ENCODE measurements around the gene ZP1. TPM values are rescaled to one million over a fixed set of nuclear protein-coding genes. Genes with fewer than 3 reads are reported as not detected.

The ZP1 gene
- total and polyA plus RNA-seq, 10 of the 15 experiments (the other 5 are each of a cell fraction or from before 2014, with no cell fraction given) = not detected

DNA sequence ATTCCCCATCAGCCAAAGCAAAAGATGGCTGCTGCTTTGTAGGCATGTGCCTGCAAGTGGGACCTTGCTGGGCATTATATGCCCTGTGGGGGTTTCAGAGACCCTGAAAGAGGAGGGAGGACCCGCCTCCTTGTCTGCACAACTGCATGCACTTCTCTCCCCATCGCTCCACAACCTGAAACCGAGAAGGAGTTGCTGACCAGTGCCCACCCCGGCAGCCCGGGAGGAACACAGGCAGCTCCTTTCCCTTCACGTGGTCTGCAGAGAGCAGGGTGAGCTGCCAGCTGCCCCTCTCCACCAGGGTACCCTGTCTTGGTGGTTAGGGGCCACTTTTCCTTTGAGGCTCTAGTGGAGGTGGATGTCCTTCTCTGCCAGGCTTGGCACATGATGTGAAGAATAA, 55.6 kb downstream of the ZP1 start:
- Histone ChIP-seq H2AFZ (ENCODE audit: control insufficient read depth, low read depth, low read length) (no peak overlapping the region), H3K4me3 (no peak overlapping the region), H4K20me1 (ENCODE audit: control insufficient read depth, insufficient read depth) (no peaks in the 10 kb centered on the region), H3K4me2 (ENCODE audit: control insufficient read depth, insufficient read depth) (no peak overlapping the region), H3K27ac (ENCODE audit: control insufficient read depth, insufficient read depth) (no peak overlapping the region), H3K36me3 (ENCODE audit: control insufficient read depth in 2 of 2, insufficient read depth in 2 of 2, low read length in 1 of 2) (peaks cover 17 to 21% of the 10 kb centered on the region in 2 experiments), H3K9ac (ENCODE audit: control insufficient read depth, insufficient read depth, low read length) (no peak overlapping the region), H3K27me3 (replicated peaks in 1 of 2; ENCODE audit: control insufficient read depth in 2 of 2, insufficient read depth in 2 of 2, low read length in 1 of 2) (no peaks in the 10 kb centered on the region), H3K9me3 (replicated peaks; ENCODE audit: control insufficient read depth, insufficient read depth, low read length) (no peaks in the 10 kb centered on the region), H3K79me2 (ENCODE audit: control insufficient read depth, insufficient read depth, low read length) (peaks cover 12% of the 10 kb centered on the region), H3K4me1 (ENCODE audit: control insufficient read depth, insufficient read depth, low read length) (peaks cover 30% of the 10 kb centered on the region)
- POLR2A ChIA-PET = interaction anchor here (1.7 kb wide), 1 partner anchor 9 kb away, joined by 9 read pairs; the partner anchor contains the start of gene TMEM109
- WGBS (ENCODE audit: insufficient coverage, insufficient replicate concordance, low lambda C conversion rate, missing lambda C conversion rate) = 93% methylated on average over 6 of the region's 6 CpGs
- FAIRE-seq (no peak), DNase-seq (ENCODE audit: low read depth, low spot score) (no peak), ATAC-seq (no peak)
- CTCF ChIA-PET = interaction anchor here (1.5 kb wide), 1 partner anchor 47 kb away, joined by 5 read pairs; no protein-coding TSS in a partner anchor
- intact Hi-C loops (cut with micrococcal nuclease; ENCODE audit: unreplicated experiment) = no loop called here
- SMC1A ChIA-PET (ENCODE audit: uncharacterized antibody, unreplicated experiment) = interaction anchor here (1.7 to 1.8 kb wide), 2 partner anchors 7 to 9 kb away, joined by 5 to 7 read pairs; partner anchors contain the start of gene TMEM109
- RAD21 ChIA-PET (ENCODE audit: unreplicated experiment) = interaction anchor here (1.7 to 1.8 kb wide), 2 partner anchors 8 to 9 kb away, joined by 7 to 8 read pairs; partner anchors contain the start of gene TMEM109
- BruUV-seq (replicated peaks) = TSS peak; percentile 49
- TF ChIP-seq BMI1 (IDR thresholded peaks at IDR 0.05; ENCODE audit: borderline replicate concordance) (no peak), POLR2A (IDR thresholded peaks at IDR 0.05; ENCODE audit: low read depth, low read length) (no peak), SREBF1 (IDR thresholded peaks at IDR 0.05; ENCODE audit: low read length) (no peak), NFYB (IDR thresholded peaks at IDR 0.05; ENCODE audit: insufficient read depth, low read depth, low read length) (no peak), EED (IDR thresholded peaks at IDR 0.05; ENCODE audit: low read depth) (no peak), ETV6 (conservative IDR thresholded peaks at IDR 0.05 in 1 of 2, IDR thresholded peaks at IDR 0.05 in 1 of 2; ENCODE audit: borderline replicate concordance in 1 of 2, low read depth in 1 of 2) (no peak), STAT1 (conservative IDR thresholded peaks at IDR 0.05) (no peak), SMAD5 (IDR thresholded peaks at IDR 0.05; ENCODE audit: low read depth) (no peak), STAT3 (IDR thresholded peaks at IDR 0.05; ENCODE audit: low read depth, low read length) (no peak), EGR1 (IDR thresholded peaks at IDR 0.05; ENCODE audit: borderline replicate concordance in 1 of 2, low read depth in 2 of 2, low read length in 2 of 2) (no peak), TCF12 (IDR thresholded peaks at IDR 0.05; ENCODE audit: low read depth, low read length) (no peak)
- TF ChIP-seq, protein P1, sequence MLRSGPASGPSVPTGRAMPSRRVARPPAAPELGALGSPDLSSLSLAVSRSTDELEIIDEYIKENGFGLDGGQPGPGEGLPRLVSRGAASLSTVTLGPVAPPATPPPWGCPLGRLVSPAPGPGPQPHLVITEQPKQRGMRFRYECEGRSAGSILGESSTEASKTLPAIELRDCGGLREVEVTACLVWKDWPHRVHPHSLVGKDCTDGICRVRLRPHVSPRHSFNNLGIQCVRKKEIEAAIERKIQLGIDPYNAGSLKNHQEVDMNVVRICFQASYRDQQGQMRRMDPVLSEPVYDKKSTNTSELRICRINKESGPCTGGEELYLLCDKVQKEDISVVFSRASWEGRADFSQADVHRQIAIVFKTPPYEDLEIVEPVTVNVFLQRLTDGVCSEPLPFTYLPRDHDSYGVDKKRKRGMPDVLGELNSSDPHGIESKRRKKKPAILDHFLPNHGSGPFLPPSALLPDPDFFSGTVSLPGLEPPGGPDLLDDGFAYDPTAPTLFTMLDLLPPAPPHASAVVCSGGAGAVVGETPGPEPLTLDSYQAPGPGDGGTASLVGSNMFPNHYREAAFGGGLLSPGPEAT (IDR thresholded peaks at IDR 0.05; ENCODE audit: low read depth) = no peak
- TF ChIP-seq, protein P2, sequence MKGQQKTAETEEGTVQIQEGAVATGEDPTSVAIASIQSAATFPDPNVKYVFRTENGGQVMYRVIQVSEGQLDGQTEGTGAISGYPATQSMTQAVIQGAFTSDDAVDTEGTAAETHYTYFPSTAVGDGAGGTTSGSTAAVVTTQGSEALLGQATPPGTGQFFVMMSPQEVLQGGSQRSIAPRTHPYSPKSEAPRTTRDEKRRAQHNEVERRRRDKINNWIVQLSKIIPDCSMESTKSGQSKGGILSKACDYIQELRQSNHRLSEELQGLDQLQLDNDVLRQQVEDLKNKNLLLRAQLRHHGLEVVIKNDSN (IDR thresholded peaks at IDR 0.05; ENCODE audit: borderline replicate concordance, extremely low read length, insufficient read depth, low read depth, low read length) = no peak
- TF ChIP-seq, protein P3, sequence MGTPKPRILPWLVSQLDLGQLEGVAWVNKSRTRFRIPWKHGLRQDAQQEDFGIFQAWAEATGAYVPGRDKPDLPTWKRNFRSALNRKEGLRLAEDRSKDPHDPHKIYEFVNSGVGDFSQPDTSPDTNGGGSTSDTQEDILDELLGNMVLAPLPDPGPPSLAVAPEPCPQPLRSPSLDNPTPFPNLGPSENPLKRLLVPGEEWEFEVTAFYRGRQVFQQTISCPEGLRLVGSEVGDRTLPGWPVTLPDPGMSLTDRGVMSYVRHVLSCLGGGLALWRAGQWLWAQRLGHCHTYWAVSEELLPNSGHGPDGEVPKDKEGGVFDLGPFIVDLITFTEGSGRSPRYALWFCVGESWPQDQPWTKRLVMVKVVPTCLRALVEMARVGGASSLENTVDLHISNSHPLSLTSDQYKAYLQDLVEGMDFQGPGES (IDR thresholded peaks at IDR 0.05) = no peak
- TF ChIP-seq, protein P4, sequence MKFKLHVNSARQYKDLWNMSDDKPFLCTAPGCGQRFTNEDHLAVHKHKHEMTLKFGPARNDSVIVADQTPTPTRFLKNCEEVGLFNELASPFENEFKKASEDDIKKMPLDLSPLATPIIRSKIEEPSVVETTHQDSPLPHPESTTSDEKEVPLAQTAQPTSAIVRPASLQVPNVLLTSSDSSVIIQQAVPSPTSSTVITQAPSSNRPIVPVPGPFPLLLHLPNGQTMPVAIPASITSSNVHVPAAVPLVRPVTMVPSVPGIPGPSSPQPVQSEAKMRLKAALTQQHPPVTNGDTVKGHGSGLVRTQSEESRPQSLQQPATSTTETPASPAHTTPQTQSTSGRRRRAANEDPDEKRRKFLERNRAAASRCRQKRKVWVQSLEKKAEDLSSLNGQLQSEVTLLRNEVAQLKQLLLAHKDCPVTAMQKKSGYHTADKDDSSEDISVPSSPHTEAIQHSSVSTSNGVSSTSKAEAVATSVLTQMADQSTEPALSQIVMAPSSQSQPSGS (IDR thresholded peaks at IDR 0.05; ENCODE audit: low read length) = no peak
- in situ Hi-C loops (cut with MboI) = no loop called here
